ENCODE measurements around the gene HEYL.

- TF ChIP-seq CHD2 (IDR thresholded peaks at IDR 0.05; ENCODE audit: low read depth, low read length) (no peak), FOXA3 (CRISPR knock-in tag; conservative IDR thresholded peaks at IDR 0.05 in 1 of 2, IDR thresholded peaks at IDR 0.05 in 1 of 2) (no peak), TCFL5 (CRISPR knock-in tag; conservative IDR thresholded peaks at IDR 0.05) (no peak), SMC3 (conservative IDR thresholded peaks at IDR 0.05; ENCODE audit: insufficient read depth, low read depth, low read length) (peak; percentile 74), PBX2 (CRISPR knock-in tag; IDR thresholded peaks at IDR 0.05; ENCODE audit: low read depth) (no peak), PBX2 (tag; conservative IDR thresholded peaks at IDR 0.05; ENCODE audit: low read depth) (no peak)
These were observed 33.1 kb upstream of the HEYL start for GRCh38 chr1:39672551-39672947.

All from K562 (cell line).